NCI-H1436 treated with DMSO at 0.1 percent for 48 hours (cell line): Measurements from ENCODE around the gene SLC2A8.

Experiments
- DNase-seq: peaks from one replicate; lab custom pipeline; 2025; lab: John Stamatoyannopoulos, UW

SLC2A8 gene

GRCh38 chr9:127396808-127397645, at the start of gene SLC2A8:
TSS of gene SLC2A8 (plus strand) at chr9:127397169. CDS start at chr9:127397231, 62 bp downstream.
- peak; percentile 98 for DNase-seq

- DNase-seq: no peak
Observed at GRCh38 chr9:127347831-127348776, 48.9 kb upstream of the SLC2A8 start.

- no peak for DNase-seq
Observed at GRCh38 chr9:127349483-127350113, 47.4 kb upstream of the SLC2A8 start.

GRCh38 chr9:127351182-127352166, 45.5 kb upstream of the SLC2A8 start:
- peak; percentile 27 for DNase-seq

GRCh38 chr9:127353882-127354281, 43.1 kb upstream of the SLC2A8 start:
- DNase-seq: no peak

- no peak for DNase-seq
Observed at GRCh38 chr9:127356906-127357305, 40.1 kb upstream of the SLC2A8 start.

- no peak for DNase-seq
Observed at GRCh38 chr9:127358023-127358535, 38.9 kb upstream of the SLC2A8 start.

GRCh38 chr9:127358770-127359169, 38.2 kb upstream of the SLC2A8 start:
- DNase-seq: no peak

- no peak for DNase-seq
Observed at GRCh38 chr9:127360250-127360649, 36.7 kb upstream of the SLC2A8 start.

- DNase-seq: no peak
Observed at GRCh38 chr9:127360829-127361228, 36.1 kb upstream of the SLC2A8 start.

- DNase-seq: no peak
Observed at GRCh38 chr9:127361561-127361960, 35.4 kb upstream of the SLC2A8 start.

- DNase-seq: no peak
Observed at GRCh38 chr9:127362829-127363228, 34.1 kb upstream of the SLC2A8 start.

- DNase-seq: no peak
Observed at GRCh38 chr9:127365461-127365860, 31.5 kb upstream of the SLC2A8 start.

- no peak for DNase-seq
Observed at GRCh38 chr9:127366594-127366993, 30.4 kb upstream of the SLC2A8 start.

- no peak for DNase-seq
Observed at GRCh38 chr9:127368852-127369402, 28.0 kb upstream of the SLC2A8 start.

- no peak for DNase-seq
Observed at GRCh38 chr9:127369428-127369827, 27.5 kb upstream of the SLC2A8 start.

- DNase-seq: no peak
Observed at GRCh38 chr9:127370147-127370579, 26.8 kb upstream of the SLC2A8 start.

GRCh38 chr9:127370672-127371648, 26.0 kb upstream of the SLC2A8 start:
- DNase-seq: no peak

GRCh38 chr9:127380479-127380878, 16.5 kb upstream of the SLC2A8 start:
- DNase-seq: no peak
